Right hindlimb (tissue), 1 donor: ENCODE measurements around the gene MT1HL1.
"Not testable (repeated sequence)": the region's sequence is repeated elsewhere in the genome, so short reads cannot be mapped to it uniquely, and the experiment has no call there.

ENCODE experiments used
- DNase-seq: peaks from one replicate; pipeline ENCODE4 v3.0.0-alpha.2; 2018

The MT1HL1 gene

DNA sequence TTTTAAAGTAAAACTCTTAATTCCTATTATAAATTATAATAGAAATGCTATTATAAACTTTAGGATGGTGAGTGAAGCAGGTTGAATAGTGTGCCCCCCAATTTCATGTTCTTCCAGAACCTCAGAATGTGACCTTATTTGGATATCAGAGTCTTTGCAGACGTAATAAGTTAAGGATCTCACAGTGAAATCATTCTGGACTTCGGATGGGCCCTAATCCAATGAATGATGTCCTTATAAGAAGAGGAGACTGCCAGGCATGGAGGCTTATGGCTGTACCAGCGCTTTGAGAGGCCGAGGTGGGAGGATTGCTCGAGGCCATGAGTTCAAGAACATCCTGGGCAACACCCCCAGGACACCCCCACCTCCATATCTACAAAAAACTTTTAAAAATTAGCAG, 9.4 kb upstream of the MT1HL1 start:
- DNase-seq: no peak

DNA sequence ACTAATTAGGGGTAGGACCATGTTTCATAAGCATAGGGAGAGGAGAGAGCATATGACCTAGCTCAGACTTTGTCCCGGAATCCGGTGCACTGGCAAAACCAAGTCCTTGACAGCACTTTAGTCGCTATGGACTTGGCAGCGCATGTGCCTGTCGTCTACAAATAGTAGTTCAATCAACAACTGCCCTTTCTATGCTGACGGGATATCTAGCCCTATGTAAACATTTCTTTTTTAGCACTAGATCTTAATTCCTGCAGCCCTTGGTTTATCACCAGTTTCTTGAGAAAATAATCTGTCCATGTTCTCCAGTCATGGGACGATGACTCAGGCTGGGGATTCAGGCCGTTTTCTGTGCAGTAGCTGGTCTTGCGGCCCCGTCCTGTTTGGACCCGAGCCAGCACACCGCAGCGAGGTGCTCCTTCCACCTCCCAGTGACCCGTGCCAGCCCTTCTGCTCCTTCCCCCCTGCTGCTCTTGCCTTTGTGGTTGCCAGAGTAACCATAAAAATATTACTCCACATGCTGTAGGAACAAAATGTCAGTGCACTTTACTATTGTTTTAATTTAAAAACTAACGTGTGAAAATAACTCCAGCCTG, 8.6 kb upstream of the MT1HL1 start:
- DNase-seq: peak; percentile 25

DNA sequence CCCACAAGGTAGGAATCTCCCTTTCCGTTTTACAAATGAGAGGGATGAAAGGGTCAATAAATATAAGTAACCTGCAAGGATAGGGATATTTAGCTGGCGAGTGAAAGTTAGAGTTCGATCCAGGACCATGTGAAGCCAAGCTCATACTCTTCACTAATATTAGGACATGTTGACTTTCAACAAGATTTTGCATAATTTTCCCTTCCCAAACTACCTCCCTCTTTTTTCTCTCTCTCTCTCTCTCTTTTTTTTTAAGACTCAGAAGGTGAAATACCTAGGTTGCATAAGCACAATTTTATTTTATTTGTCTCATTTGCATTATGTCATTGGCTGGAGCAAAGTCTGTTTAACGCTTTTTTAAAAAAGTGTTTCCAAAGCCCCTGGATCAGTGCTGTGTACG, 8.1 kb upstream of the MT1HL1 start:
- no peak for DNase-seq

DNA sequence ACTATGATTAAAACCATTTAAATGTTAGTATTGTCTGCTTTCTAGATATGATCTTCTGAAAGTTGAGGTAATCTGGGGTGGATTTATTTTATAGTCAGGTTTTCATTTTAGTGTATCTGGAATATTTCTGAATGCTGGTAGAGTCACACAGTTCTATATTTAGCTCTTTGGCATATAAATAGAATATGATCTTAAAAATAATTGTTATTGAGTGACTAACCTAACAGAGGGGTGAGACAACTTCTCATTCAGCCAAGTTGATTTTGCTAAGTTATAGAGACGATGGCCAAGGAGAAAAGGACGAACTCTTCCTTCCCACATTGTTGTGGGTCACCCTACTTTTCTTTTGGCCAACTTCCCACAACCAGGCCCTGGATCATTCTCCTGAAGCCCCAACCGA, 7.2 kb upstream of the MT1HL1 start:
- no peak for DNase-seq

DNA sequence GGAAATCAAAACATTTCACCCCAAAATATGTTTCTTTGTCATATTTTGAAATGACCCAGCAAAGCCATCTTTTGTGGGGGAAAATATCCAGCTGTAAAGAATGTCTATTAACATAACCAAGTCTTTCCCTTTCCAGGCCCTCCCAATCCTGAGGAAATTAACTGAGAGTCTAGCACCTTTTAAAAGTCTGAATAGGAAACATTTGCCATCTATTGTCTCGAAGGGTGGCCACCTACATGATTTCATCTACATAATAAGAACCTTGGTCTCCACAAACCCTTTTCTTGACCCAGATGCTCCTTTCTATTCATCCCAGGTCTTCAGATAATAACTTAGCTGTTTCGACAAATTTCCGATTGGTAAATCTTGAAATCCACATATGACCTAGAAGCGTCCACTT, 5.4 kb upstream of the MT1HL1 start:
- no peak for DNase-seq

DNA sequence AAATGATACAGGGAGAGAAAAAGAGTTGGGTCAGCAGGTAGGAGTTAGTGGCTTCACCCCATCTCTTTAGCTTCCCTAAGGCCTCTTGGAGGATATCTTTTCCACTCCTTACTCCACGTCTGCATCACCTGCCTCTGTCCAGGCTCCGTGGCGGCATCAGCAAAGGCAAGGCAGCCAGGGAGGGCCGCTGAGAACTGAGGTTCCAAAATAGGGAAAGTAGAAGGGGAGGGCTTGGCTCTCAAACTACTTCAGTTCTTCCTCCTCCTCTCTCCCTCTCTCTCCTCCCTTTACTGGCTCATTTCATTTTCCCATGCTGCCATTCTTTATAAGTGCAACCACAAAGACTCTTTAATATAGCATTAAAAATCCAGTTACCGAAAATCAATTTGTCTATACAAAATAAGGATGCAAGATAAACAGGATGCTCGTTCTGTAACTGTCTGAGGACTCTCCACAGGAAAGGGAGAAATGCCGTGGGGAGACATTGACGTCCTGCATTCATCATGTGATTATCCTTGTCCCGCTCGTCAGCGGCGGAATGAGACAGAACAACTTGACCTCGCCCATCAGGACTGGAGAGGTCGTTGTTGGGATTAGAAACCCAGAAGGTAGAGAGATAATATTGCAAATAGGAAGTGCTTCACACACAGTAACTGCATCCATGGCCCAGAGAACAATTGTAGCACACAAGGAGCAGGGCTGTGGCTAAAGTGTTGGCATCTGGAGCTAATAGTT, 3.1 kb upstream of the MT1HL1 start:
- no peak for DNase-seq

DNA sequence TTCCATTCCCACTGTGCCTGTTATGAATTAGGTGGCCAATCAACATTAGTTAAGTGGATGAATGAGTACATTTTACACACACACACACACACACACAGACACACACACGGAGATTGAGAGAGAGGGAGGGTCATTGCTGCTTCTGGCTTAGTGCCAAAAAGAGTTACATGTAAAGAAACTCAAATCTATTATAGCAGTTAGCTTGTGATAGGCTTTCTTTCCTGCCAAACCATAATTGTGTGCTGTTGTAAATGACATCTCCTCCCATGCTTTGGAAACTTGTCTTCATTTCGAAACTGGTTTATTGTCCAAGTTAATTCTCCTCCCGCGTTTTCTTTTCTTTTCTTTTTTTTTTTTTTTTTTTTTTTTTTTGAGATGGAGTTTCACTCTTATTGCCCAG, 1.4 kb upstream of the MT1HL1 start:
- no peak for DNase-seq

DNA sequence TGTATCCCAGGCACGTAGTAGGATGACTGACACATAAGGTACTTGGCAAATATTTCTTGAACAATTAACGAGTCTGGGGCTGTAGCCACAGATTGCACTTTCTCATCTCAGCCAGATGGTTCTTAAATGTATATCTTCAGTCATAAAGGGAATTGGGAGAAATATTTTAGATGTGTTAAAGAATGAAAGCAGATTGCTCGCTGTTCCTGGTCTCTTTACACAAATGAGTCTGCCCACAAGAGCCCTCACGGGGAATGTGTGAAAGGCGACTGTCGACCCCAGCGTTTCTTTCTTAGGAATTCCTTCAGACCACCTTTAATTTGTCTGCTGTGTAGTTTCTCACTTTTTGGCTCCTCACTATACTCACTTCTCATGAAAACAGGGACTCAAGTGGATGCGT, 725 bp downstream of the MT1HL1 start:
- DNase-seq: no peak

DNA sequence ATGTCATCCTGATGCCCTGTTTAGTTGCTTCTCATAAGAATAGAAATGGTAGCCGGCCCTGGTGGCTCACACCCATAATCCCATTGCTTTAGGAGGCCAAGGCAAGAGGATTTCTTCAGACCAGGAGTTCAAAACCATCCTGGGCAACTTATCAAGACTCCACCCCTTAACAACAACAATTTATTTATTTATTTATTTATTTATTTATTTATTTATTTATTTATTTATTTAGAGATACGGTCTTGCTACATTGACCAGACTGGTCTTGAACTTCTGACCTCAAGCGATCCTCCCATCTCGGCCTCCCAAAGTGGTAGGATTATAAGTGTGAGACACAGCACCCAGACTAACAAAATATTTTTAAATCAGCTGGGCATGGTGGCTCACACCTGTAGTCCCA, 4.0 kb downstream of the MT1HL1 start:
- no peak for DNase-seq

DNA sequence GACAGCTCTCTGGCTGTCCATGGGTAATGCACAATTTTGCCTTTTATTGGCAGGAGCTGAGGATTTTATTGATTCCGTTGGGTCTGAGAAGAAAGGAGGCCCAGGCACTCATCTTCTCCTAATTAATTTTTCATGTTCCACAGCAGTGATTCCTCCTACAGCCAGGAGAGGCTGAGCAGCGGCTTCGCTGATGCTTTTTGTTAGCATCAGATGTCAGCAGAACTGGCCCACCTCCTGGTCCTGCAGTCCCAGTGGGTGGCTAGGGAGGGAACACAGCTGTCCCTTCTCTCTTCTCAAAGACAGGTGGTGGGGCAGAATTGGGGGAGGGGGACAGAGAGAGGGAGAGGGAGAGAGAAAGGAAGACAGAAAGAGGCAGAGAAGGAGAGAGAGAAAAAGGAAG, 5.7 kb downstream of the MT1HL1 start:
- peak; percentile 29 for DNase-seq

DNA sequence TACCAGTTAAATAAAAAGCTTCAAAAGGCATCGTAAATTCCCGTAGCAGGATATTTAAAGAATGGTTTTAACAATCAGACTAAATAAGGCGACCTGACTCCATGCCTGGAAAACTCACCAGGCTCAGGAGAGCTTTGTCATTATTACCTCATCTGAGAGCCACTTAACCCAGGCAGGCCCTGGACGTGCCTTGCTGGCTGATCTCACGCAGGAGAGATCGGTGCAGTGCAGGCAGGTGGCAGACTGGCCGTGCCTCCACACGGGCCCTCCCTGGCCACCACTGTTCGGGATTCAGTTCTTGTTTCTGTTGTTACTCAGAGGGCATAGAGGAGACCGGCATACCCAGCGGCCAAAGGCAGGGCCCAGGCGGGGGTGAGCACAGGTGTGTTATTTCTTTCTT, 6.4 kb downstream of the MT1HL1 start:
- DNase-seq: no peak

DNA sequence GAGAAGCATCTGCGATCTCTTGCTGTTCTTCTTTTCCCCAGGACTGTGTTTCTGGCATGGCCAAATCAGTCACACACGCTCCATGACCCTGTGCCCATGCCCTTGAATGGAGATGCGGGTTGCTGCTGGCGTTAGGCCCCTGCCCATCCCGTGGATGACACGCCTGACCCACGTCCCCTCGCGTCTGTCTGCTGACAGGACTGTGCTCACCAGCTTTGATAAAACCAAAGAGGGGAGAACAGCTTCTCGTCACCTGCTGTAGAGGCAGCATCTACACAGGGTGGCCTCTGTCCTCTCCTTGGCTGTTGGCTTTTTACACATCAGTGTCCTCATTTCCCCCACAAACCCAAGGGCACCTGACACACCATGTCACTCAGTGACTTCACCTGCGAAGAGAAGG, 6.9 kb downstream of the MT1HL1 start:
- no peak for DNase-seq

DNA sequence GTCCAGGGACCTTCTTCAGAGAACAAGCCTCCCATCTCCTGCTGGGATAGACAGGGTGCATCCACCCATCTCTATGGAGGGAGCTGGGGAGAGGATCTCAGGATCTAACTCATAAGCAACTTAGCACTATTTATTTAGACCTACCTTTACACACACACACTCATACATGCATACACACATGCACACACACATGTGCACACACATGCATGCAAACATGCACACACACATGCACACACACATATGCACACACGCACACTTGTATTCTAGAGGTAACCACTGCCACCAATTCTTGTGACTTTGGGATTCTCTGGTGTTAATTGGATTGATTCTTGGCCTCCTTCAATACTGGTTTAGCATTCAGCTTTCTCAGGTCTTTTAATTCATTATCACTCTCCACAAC, 9.8 kb downstream of the MT1HL1 start:
- DNase-seq: no peak

DNA sequence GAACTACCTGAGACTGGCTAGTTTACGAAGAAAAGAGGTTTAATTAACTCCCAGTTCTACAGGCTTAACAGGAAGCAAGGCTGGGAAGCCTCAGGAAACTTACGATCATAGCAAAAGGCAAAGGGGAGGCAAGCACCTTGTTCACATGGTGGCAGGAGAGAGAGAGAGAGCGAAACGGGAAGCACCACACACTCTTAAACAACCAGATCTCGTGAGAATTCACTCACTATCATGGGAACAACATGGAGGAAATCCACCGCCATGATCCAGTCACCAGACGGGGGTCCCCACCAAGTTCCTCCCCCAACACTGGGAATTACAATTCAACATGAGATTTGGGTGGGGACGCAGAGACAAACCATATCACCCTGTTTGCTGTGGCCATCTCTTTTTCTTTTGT, 11.8 kb downstream of the MT1HL1 start:
- no peak for DNase-seq

DNA sequence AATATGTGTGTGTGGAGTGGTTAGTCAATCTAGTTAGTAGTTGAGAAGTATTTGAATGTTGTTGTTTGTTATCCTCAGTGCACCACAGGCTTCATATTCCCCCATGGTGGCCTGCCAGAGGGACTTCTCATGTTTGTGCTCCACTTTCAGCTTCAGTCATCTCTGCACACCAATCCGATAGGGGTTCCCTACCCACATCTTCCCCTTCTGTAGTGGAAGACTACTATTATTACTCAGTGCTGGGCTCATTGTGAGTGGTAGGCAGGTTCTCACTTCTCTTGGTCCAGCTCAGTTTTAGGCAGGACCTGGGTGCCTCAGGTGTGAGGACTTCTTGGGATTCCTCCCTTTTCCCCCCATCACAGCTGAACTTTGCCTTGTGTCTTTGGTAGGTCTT, 14.2 kb downstream of the MT1HL1 start:
- no peak for DNase-seq

DNA sequence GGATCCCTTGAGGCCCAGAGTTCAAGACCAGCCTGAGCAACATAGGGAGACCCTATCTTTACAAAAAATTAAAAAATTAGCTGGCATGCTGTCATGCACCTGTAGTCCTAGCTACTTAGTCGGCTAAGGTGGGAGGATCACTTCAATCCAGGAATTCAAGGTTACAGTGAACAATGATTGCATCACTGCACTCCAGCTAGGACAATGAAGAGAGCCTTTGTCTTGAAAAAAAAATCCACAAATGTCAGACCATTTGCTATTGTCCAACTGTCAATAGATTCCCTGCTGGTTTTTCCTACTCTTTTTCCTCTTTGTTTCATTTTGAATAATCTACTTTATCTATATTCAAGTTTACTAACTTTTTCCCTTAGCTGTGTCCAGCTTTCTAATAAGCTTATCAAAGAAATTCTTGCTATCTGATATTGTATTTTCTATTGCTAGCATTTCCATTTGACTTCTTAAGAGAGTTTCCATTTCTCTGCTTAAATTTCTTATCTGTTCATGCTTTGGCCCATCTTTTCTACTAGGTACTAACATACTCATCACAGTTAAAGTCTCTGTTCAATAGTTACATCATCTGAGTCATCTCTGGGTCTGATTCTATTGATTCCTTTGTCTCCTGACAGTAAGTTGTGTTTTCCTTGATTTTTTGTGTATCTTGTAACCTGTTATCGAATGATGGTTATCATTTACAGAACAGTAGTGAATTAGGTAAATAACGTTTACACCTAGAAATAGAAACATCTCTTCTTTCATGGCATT, 14.8 kb downstream of the MT1HL1 start:
- no peak for DNase-seq

DNA sequence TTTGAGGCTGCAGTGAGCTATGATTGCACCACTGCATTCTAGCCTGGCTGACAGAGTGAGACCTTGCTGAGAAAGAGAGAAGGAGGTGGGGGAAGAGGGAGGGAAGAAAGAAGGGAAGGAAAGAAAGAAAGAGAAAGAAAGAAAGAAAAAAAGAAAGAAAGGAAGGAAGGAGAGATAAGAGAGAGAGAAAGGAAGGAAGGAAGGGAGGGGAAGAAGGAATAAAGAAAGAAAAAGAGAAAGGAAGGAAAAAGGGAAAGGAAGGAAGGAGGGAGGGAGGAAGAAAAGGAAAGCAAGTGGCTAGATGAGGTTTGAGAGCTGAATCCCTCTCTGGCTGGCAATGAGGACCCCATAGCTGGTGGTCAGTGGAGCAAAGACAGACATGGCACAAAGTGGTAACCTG, 20.4 kb downstream of the MT1HL1 start:
- DNase-seq: no peak

DNA sequence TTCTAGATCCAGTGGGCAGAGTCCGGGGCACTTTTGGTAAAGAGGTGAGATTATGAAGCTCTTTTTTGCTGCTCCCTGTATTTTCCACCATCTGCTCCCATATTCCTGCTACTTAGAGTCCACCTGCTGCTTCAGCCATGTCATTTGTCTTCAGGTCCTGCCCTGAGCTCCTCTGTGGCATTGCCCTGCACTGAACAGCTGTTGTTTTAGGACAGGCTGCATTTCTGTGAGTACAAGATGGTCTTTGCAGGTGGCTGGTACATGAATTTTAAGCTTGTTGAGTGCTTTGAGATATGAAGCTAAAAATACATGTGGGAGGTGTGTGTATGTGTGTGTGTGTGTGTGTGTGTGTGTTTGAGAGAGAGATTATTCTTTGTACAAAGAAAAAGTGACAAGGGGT, 21.9 kb downstream of the MT1HL1 start:
- no peak for DNase-seq

DNA sequence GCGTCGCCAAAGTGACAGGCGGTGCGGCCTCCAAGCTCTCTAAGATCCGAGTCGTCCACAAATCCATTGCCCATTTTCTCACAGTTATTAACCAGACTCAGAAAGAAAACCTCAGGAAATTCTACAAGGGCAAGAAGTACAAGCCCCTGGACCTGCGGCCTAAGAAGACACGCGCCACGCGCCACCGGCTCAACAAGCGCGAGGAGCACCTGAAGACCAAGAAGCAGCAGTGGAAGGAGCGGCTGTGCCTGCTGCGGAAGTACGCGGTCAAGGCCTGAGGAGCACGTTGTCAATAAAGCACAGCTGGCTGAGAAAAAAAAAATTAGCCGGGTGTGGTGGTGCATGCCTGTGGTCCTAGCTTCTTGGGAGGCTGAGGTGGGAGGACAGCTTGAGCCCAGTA, 22.8 kb downstream of the MT1HL1 start:
- DNase-seq: not testable (repeated sequence)

DNA sequence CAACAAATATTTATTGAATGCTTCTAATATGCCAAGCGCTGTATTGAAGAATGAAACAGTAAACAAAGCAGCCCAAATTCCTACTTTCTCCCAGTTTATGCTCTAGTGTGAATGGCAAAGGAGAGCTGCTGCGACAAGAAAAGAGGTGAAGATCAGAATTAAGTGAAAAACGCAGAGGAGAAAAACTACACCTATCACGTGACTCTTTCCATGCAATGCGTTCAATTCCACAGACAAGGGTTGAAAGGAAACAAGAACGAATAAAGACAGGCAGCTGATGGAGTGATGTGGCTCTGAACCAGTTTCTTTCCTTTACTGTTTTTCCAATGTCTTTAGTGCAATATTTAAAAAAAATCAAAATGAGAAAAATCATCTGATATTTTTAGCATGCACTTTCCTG, 23.6 kb downstream of the MT1HL1 start:
- no peak for DNase-seq

DNA sequence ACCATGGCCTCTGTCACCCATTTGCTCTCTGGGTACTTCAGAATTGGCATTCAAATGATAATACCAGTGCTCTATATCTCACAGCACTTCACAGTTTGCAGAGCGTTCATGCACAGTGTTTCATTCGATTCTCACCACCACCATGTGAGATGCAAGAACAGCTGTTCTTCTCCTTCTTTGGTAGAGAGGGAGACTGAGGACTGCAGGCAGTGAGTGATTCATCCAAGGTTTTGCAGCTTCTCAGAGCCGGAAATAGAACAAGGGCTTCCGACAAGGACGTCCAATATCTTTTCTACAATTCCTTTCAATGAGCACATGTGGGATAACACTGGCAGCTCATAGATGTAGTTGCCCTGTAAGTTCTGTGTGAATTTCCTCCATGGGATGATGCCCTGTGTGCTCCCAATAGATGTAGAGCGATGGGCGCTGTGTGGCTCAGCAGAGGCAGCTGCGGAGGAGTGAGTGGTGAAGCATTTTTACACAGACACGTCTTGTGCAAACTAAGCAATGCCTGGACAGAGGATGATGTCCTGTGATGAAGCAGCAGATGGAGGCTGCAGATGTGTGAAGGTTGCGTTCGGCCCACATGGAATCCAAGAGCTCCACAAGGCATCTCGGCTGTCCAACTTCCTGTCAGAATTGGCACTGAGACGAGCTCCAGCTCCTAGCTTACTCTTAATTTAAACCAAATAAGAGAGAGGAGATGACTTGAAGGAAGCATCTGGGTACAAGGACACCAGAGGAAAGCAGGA, 24.9 kb downstream of the MT1HL1 start:
- DNase-seq: peak; percentile 18

DNA sequence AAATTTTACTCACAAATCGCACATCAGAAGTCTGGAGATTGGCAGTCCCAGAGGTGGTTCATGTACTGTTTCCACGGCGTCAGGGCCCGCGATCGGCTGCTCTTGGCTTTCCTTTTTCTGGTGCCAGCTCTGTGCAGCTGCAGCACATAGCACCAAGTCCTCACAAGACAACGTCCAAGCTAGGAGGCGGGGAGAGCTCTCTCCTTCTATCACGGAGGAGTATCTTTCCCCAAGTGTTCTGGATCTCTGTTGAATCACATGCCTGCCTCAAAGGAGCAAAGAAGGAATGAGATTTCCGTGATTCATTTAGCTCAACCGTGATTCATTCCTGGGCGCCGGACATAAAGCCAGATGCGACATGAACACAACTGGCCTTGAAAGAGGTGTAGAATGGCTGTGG, 25.5 kb downstream of the MT1HL1 start:
- DNase-seq: no peak

DNA sequence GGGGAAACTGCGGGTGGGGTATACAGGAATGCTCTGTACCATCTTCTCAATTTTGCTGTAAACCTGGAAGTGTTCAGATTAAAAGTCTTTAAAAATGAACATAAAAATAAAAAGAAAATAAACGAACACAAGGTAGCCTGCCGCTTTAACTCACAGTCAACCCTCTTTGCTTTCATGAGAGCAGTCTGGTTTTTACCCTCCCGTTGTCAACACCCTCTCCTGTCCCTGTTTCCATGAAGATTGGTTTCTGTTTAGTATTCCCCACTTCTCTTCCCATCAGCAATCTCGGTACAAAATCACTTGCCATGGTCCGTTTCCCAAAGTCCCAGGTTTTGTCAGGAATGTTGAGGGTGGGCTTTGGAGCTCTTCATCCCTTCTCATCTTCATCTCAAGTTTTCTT, 28.8 kb downstream of the MT1HL1 start:
- DNase-seq: no peak

DNA sequence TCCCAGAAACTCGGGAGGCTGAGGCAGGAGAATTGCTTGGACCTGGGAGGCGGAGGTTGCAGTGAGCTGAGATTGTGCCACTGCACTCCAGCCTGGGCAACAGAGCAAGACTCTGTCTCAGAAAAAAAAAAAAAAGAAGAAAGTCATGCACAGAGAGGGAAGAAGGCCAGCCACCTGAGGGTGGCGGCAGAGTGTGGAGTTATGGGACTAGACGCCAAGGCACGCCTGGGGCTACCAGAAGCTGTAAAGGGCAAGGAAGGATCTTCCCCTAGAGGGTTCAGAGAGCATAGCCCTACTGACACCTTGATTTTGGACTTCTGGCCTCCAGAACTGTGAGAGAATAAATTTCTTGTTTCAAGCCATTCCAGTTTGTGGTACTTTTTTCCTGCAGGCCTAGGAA, 30.2 kb downstream of the MT1HL1 start:
- DNase-seq: not testable (repeated sequence)
